GM06990 (cell line): ENCODE measurements around the gene DNAJC28.
A peak's percentile ranks its signal among the peaks of the same experiment; 100 is the strongest.

Experiments used
- DNase-seq: peaks from one replicate; pipeline ENCODE4 v3.0.0-alpha.2; 2011; ENCODE audit not compliant: insufficient read length; ENCODE audit errors: extremely low read depth
- H3K27me3 ChIP-seq: replicated peaks from 2 replicates; pipeline ENCODE4 v1.6.0; 2011; ENCODE audit warnings: low read length; ENCODE audit not compliant: control insufficient read depth, insufficient read depth
- H3K36me3 ChIP-seq: 2 replicates; pipeline ENCODE4 v1.5.1; 2011; ENCODE audit warnings: low read length; ENCODE audit not compliant: control insufficient read depth, insufficient read depth
- H3K4me3 ChIP-seq: replicated peaks from 2 replicates; pipeline ENCODE4 v1.5.1; 2011; ENCODE audit warnings: low read depth, mild to moderate bottlenecking, control low read depth, low read length
- CTCF ChIP-seq: IDR thresholded peaks from 2 replicates; pipeline ENCODE4 v1.5.1; 2011; ENCODE audit warnings: low read length, control low read depth, mild to moderate bottlenecking, inconsistent platforms; ENCODE audit not compliant: insufficient read depth, poor library complexity, severe bottlenecking

The DNAJC28 gene

GRCh38 chr21:33493756-33494155 lies 2.2 kb upstream of the DNAJC28 start:
- H3K36me3 ChIP-seq: no peaks in the 10 kb centered on the region
- no peak for TF ChIP-seq CTCF
- H3K27me3 ChIP-seq: no peaks in the 10 kb centered on the region
- no peak for DNase-seq
- no peak overlapping the region for H3K4me3 ChIP-seq

- Histone ChIP-seq H3K36me3 (no peaks in the 10 kb centered on the region), H3K4me3 (no peak overlapping the region), H3K27me3 (no peaks in the 10 kb centered on the region)
- no peak for TF ChIP-seq CTCF
- no peak for DNase-seq
Observed at GRCh38 chr21:33492571-33492970, 1.1 kb upstream of the DNAJC28 start.

- Histone ChIP-seq H3K36me3 (no peaks in the 10 kb centered on the region), H3K4me3 (peak overlapping the region; percentile 83), H3K27me3 (no peaks in the 10 kb centered on the region)
- no peak for DNase-seq
- no peak for TF ChIP-seq CTCF
Observed at GRCh38 chr21:33490991-33491372, 534 bp downstream of the DNAJC28 start.

GRCh38 chr21:33488936-33489335 lies 2.6 kb downstream of the DNAJC28 start:
- Histone ChIP-seq H3K36me3 (no peaks in the 10 kb centered on the region), H3K27me3 (no peaks in the 10 kb centered on the region), H3K4me3 (no peak overlapping the region)
- DNase-seq: no peak
- no peak for TF ChIP-seq CTCF

GRCh38 chr21:33487996-33488395 lies 3.5 kb downstream of the DNAJC28 start:
- DNase-seq: no peak
- no peak overlapping the region for H3K4me3 ChIP-seq
- TF ChIP-seq CTCF: no peak
- no peaks in the 10 kb centered on the region for H3K27me3 ChIP-seq
- no peaks in the 10 kb centered on the region for H3K36me3 ChIP-seq

GRCh38 chr21:33481314-33481943 lies 10.1 kb downstream of the DNAJC28 start:
- H3K4me3 ChIP-seq: no peak overlapping the region
- H3K27me3 ChIP-seq: no peaks in the 10 kb centered on the region
- no peaks in the 10 kb centered on the region for H3K36me3 ChIP-seq
- DNase-seq: no peak
- TF ChIP-seq CTCF: no peak
